DMS53 treated with DMSO at 0.1 percent for 48 hours (cell line): ENCODE results near the gene TMEM192.
"Not testable (repeated sequence)": the region's sequence is repeated elsewhere in the genome, so short reads cannot be mapped to it uniquely, and the experiment has no call there.

Experiments used
- DNase-seq: peaks from one replicate; lab custom pipeline; 2025; ENCODE audit not compliant: unreplicated experiment; lab: John Stamatoyannopoulos, UW

Gene TMEM192

GRCh38 chr4:165094873-165095272, 17.8 kb downstream of the TMEM192 start:
- no peak for DNase-seq

DNA sequence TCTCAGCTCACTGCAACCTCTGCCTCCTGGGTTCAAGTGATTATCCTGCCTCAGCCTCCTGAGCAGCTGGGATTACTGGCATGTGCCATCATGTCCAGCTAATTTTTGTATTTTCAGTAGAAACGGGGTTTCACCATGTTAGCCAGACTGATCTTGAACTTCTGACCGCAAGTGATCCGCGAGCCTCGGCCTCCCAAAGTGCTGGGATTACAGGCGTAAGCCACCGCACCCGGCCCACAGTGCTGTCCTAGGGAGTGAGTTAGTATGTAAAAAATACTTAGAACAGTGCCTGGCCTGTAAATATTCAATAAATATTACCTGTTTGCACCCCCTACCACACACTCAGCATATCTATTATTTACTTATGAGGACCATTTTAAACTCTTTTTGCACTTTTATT, 20.5 kb downstream of the TMEM192 start:
- DNase-seq, result not testable (repeated sequence)

DNA sequence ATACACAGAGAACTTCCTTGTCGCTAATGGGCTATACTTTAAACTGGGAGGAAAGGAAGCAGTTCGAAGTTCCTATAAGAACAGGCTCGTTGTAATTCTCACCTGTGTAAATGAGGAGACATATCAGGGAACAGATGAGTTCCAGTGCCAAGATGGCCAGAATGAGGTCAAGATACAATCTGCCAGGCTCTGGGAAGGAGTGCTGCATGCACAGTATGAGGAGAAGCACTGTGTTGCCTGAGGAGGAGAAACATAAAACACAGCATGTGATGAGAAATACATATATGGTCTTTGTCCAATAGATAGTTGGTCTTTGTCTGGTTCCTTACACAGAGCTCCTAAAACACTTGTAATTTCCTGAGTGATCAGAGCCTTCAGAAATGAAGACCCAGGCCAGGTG, 24.3 kb downstream of the TMEM192 start:
- no peak for DNase-seq

GRCh38 chr4:165085946-165086345, 26.7 kb downstream of the TMEM192 start:
- DNase-seq, result no peak

GRCh38 chr4:165084787-165085186, 27.9 kb downstream of the TMEM192 start:
- DNase-seq, result not testable (repeated sequence)

DNA sequence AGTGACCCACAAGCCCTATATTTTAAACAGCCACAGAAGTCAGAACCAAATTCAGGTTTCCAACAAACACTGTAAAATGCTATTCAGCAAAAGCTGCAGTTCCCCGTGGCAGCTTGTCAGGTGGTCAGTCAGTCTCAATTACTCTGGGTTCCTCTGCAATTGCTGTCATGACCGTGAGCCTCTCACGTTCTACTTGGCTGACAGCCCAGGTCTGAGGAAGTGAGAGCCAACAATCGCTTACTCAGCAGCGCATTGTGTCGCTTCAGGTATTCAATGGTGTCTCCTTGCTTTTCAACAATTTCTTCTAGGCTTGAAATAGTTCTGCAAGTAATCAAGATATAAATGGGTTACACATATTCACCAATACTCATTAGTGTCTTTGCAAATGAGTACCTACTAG, 33.2 kb downstream of the TMEM192 start:
- DNase-seq, result no peak

DNA sequence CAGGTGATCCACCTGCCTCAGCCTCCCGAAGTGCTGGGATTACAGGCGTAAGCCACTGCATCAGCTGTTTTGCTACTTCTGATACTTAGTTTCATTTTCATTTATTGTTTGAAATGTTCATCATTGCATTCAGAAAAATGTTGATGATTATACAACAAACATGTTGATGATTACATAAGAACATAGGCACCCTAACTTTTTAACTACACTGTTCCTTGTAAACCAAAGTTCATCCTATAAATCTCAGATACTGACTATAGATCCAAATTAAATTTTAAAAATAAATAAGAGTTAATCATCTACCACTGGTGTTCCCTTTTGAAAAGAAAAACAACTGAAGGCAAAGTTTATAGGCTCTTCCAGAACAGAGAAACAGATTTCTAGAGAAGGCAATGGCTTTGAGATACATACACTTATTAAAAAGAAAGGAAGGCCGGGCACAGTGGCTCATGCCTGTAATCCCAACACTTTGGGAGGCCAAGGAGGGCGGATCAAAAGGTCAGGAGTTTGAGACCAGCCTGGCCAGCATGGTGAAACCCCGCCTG, 35.6 kb downstream of the TMEM192 start:
- DNase-seq, result no peak

DNA sequence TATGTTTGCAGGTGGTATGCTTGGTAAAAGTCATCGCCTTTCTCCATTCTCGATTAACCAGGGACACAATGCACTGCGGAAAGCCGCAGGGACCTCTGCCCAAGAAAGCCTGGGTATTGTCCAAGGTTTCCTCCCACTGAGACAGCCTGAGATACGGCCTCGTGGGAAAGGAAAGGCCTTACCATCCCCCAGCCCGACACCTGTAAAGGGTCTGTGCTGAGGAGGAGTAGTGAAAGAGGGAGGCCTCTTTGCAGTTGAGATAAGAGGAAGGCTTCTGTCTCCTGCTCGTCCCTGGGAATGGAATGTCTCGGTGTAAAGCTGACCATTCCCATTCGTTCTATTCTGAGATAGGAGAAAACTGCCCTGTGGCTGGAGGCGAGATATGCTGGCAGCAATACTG, 39.3 kb downstream of the TMEM192 start:
- DNase-seq, result not testable (repeated sequence)

GRCh38 chr4:165070560-165070959, 42.1 kb downstream of the TMEM192 start:
- no peak for DNase-seq

- no peak for DNase-seq
These were observed 51.7 kb downstream of the TMEM192 start for GRCh38 chr4:165060938-165061337.

DNA sequence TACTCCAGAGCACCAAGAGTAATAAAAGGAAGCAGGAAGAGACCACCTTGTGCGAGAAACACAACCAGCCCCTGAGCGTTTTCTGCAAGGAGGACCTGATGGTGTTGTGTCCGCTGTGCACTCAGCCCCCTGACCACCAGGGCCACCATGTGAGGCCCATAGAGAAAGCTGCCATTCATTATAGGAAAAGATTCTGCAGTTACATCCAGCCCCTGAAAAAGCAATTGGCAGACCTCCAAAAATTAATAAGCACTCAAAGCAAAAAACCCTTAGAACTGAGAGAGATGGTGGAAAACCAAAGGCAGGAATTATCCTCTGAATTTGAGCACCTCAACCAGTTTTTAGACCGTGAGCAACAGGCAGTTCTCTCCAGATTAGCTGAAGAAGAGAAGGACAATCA, 53.3 kb downstream of the TMEM192 start:
- no peak for DNase-seq

- no peak for DNase-seq
These were observed 54.0 kb downstream of the TMEM192 start for GRCh38 chr4:165058666-165059065.

DNA sequence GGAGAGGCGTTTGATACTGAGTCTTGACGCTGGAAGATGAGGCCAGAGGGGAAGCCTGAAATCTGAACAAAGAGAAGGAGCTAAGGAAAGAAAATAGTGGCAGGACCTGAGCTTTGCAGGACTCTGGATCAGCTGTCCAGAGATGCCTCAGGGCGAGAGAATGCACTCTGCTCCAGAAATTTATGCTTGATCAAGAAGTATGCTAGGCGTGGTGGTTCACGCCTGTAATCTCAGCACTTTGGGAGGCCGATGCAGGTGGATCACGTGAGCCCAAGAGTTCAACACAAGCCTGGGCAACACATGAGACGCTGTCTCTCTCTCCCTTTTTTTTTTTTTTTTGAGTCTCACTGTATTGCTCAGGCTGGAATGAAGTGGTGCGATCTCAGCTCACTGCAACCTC, 57.1 kb downstream of the TMEM192 start:
- no peak for DNase-seq

DNA sequence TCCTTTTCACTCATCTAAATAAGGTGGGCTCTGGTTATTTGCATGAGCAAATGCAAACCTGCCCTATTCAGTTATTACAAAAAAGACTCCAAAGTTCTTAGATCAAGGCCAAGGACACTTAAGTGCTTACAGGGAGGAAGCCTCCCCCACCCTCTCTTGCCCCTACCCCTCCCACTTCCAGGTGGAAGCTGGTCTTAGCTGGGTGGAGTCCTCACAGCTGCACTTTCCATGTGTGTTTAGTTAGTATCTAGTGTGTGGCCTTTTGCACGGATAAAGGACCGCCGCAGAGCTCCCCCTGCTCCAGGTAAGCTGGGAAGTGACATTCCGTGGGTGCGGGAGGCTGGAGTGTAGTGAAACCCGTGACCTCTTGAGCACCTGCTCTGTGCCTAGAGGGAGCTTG, 59.0 kb downstream of the TMEM192 start, which contains the start of gene TRIM75:
Gene TRIM75 (plus strand): TSS at position 222 of the 400 bp plus-strand sequence. CDS start 5,282 bp downstream, outside the sequence.
- no peak for DNase-seq

GRCh38 chr4:165052627-165053026, 60.0 kb downstream of the TMEM192 start:
- no peak for DNase-seq

- no peak for DNase-seq
These were observed 64.5 kb downstream of the TMEM192 start for GRCh38 chr4:165048170-165048569.

GRCh38 chr4:165031436-165032211, 81.0 kb downstream of the TMEM192 start, which contains the start of gene TRIM60:
TSS of gene TRIM60 (plus strand) at chr4:165031999. CDS start at chr4:165040073, 8,074 bp downstream.
- no peak for DNase-seq

GRCh38 chr4:165027762-165028402, 84.8 kb downstream of the TMEM192 start:
- DNase-seq, result peak; percentile 4

- DNase-seq, result not testable (repeated sequence)
These were observed 86.9 kb downstream of the TMEM192 start for GRCh38 chr4:165025782-165026181.
